ENCODE measurements around the gene S100A3.

Gene S100A3

DNA sequence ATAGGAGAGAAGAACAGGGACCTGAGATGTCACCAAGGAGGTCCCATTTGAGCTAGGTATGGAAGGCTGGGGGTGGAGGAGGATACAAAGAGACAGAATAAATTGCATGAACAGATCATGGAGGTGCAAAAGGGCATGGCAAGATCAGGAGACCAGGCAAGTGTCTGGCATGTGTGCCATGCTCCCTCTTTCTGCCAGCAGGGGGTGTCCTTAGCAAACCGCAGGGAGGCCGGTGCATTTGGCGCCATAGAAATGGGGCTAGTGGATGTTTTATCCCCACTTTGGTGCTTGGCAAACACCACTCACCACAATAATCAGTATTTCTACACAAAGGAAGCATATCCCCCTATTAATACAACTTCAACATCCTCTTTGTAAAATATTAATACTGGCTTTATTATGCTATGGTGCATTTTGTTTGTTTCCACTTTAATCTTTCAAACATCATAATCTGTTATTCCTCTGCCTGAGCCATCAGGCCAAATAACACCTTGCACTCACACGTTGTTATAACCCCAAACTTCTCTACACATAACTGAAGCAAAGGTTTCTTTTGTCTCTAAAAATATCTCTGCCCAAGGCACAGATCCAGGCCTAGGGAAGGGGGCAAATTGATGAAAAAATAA lies 39.2 kb downstream of the S100A3 start:
- TF ChIP-seq, protein P1, sequence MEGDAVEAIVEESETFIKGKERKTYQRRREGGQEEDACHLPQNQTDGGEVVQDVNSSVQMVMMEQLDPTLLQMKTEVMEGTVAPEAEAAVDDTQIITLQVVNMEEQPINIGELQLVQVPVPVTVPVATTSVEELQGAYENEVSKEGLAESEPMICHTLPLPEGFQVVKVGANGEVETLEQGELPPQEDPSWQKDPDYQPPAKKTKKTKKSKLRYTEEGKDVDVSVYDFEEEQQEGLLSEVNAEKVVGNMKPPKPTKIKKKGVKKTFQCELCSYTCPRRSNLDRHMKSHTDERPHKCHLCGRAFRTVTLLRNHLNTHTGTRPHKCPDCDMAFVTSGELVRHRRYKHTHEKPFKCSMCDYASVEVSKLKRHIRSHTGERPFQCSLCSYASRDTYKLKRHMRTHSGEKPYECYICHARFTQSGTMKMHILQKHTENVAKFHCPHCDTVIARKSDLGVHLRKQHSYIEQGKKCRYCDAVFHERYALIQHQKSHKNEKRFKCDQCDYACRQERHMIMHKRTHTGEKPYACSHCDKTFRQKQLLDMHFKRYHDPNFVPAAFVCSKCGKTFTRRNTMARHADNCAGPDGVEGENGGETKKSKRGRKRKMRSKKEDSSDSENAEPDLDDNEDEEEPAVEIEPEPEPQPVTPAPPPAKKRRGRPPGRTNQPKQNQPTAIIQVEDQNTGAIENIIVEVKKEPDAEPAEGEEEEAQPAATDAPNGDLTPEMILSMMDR (IDR thresholded peaks at IDR 0.05; ENCODE audit: borderline replicate concordance, insufficient read depth, low read depth, low read length) = peak; percentile 86
- H3K4me3 ChIP-seq (ENCODE audit: low read depth, low read length) = no peak overlapping the region

DNA sequence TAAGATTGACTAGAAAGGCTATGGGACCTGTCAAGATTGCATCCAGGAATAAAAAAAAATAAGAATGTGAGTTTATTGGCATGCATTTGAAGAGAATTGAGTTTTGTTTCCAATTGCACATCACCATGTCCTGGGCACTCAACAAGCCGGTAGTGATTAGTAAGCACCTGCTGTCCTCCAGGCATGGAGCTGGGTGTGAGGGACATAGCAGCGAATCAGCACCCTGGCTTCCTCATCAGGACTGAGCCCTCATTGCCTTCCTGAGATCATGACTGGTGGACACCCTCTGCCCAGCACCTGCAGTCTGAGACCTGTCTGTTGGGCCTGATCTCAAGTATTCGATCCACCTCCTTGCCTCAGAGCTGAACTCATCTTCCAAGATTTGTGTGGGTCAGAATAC lies 40.0 kb downstream of the S100A3 start:
- TF ChIP-seq, protein P1 (IDR thresholded peaks at IDR 0.05; ENCODE audit: borderline replicate concordance, insufficient read depth, low read depth, low read length) = no peak
- no peak overlapping the region for H3K4me3 ChIP-seq (ENCODE audit: low read depth, low read length)

GRCh38 chr1:153507926-153508583 lies 41.0 kb downstream of the S100A3 start:
- TF ChIP-seq, protein P1 (IDR thresholded peaks at IDR 0.05; ENCODE audit: borderline replicate concordance, insufficient read depth, low read depth, low read length) = no peak
- no peak overlapping the region for H3K4me3 ChIP-seq (ENCODE audit: low read depth, low read length)

DNA sequence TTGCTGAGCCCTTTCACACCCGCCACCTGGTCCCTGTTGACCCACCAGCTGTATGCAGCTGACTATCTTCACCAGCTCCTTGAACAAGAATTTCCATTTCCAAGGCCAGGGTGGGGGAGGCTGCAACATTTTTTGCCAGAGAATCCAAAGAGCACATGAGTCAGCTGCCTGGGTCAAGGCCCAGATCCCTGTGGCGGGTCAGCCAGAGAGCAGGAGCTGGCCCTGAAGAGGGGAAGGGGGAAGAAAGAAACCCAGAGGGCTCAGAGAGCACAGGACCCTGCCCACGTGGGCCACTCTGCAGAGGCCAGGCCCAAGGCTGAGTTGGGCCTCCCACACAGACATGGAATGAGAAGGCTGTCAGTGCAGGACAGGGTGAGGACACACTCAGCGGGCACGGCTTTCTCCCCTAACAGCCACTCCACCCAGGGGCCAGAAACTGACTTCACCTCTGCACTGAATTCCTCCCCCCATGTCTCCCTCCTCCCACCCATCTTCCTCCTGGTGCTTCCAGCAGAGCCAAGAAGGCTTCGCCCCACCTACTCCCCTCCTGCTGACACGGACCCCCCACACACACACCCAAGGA lies 42.1 kb downstream of the S100A3 start:
- H3K4me3 ChIP-seq (ENCODE audit: low read depth, low read length) = no peak overlapping the region

GRCh38 chr1:153506386-153506785 lies 42.7 kb downstream of the S100A3 start:
- TF ChIP-seq, protein P1 (IDR thresholded peaks at IDR 0.05; ENCODE audit: borderline replicate concordance, insufficient read depth, low read depth, low read length) = no peak
- no peak overlapping the region for H3K4me3 ChIP-seq (ENCODE audit: low read depth, low read length)

More for the DNA sequence above, 42.1 kb downstream of the S100A3 start:
- TF ChIP-seq, protein P1 (IDR thresholded peaks at IDR 0.05; ENCODE audit: borderline replicate concordance, insufficient read depth, low read depth, low read length) = no peak

- TF ChIP-seq, protein P1 (IDR thresholded peaks at IDR 0.05; ENCODE audit: borderline replicate concordance, insufficient read depth, low read depth, low read length) = no peak
- no peak overlapping the region for H3K4me3 ChIP-seq (ENCODE audit: low read depth, low read length)
Measured at GRCh38 chr1:153505576-153505975, 43.5 kb downstream of the S100A3 start.

DNA sequence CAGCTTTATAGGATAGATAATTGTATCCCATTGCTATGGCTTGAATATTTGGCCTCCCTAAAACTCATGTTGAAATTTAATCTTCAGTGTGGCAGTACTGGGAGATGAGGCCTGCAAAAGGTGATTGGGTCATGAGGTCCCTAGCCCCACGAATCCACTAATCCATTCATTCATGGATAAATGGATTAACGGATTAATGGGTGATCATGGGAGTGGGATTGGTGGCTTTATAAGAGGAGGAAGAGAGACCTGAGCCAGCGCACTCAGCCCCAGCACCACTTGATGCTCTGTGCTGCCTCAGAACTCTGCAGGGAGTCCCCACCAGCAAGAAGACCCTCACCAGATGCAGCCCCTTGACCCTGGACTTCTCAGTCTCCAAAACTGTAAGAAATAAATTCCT lies 45.3 kb downstream of the S100A3 start:
- TF ChIP-seq, protein P1 (IDR thresholded peaks at IDR 0.05; ENCODE audit: borderline replicate concordance, insufficient read depth, low read depth, low read length) = no peak
- no peak overlapping the region for H3K4me3 ChIP-seq (ENCODE audit: low read depth, low read length)

Data from GM12875 (cell line).